Endothelial cell of umbilical vein (primary cell): ENCODE measurements around the gene TAOK2. TPM values are rescaled to one million over a fixed set of nuclear protein-coding genes. Genes with fewer than 3 reads are reported as not detected.

Experiments used
- BruUV-seq: library from RNA; stranded (reverse); fragments of 400-500 nt; replicated peaks from 2 replicates; lab custom pipeline; 2021; lab: Mats Ljungman, UMichigan
- CTCF ChIA-PET: fragments of 300-600, 350-600 bp; sonication (Branson Sonifier 250); formaldehyde crosslinking; loops from one replicate; lab custom pipeline; 2021; ENCODE audit warnings: antibody characterized with exemption, inconsistent platforms; lab: Charles Lee
- POLR2A ChIA-PET: fragments of 300-600, 350-600 bp; sonication (Branson Sonifier 250); formaldehyde crosslinking; loops from one replicate; lab custom pipeline; 2021; ENCODE audit warnings: antibody characterized with exemption, inconsistent platforms; lab: Charles Lee
- DNase-seq: peaks from one replicate; pipeline ENCODE4 v3.0.0-alpha.2; 2011; ENCODE audit warnings: low read depth, low spot score
- FAIRE-seq: peaks from 2 replicates; lab custom pipeline; 2011; peaks lifted over from hg19 to GRCh38; lab: Jason Lieb, UNC
- H2AFZ ChIP-seq: 2 replicates; pipeline ENCODE4 v1.6.0; 2012; ENCODE audit warnings: low read depth, low read length, control low read depth, inconsistent platforms
- H3K27ac ChIP-seq: 2 replicates; pipeline ENCODE4 v1.5.1; 2011; ENCODE audit warnings: low read depth, mild to moderate bottlenecking, control low read depth, low read length, moderate library complexity; ENCODE audit not compliant: insufficient read depth
- H3K27me3 ChIP-seq, 2 experiments: 2 replicates each; pipeline versions ENCODE4 v1.6.0 to v1.6.1; 2011; ENCODE audit warnings: low read length in 2 of 2, mixed read lengths in 1 of 2; ENCODE audit not compliant: control insufficient read depth in 2 of 2, insufficient read depth in 2 of 2
- H3K36me3 ChIP-seq, 2 experiments: 2 replicates in 1 of 2; 3 replicates in 1 of 2; pipeline ENCODE4 v1.5.1; 2011; ENCODE audit warnings: low read length in 2 of 2, mild to moderate bottlenecking in 1 of 2, moderate library complexity in 1 of 2; ENCODE audit not compliant: control insufficient read depth in 2 of 2, insufficient read depth in 2 of 2; ENCODE audit errors: extremely low read depth in 1 of 2
- H3K4me1 ChIP-seq: 3 replicates; pipeline ENCODE4 v1.5.1; 2011; ENCODE audit warnings: mild to moderate bottlenecking, low read length; ENCODE audit not compliant: control insufficient read depth, insufficient read depth; ENCODE audit errors: extremely low read depth
- H3K4me2 ChIP-seq: 2 replicates; pipeline ENCODE4 v1.6.1; 2011; ENCODE audit warnings: low read length, control low read depth, mixed read lengths; ENCODE audit not compliant: insufficient read depth
- H3K4me3 ChIP-seq, 3 experiments: fragments of 200-600 bp in 1 of 3; sonication (generic), shearing (Covaris generic) in 1 of 3; replicated peaks in 1 of 3; 2 replicates each; pipeline ENCODE4 v1.5.1; 2011 to 2016; ENCODE audit warnings: control low read depth in 3 of 3, low read length in 3 of 3, mild to moderate bottlenecking in 2 of 3, inconsistent platforms in 1 of 3, low read depth in 1 of 3, moderate library complexity in 1 of 3; ENCODE audit not compliant: insufficient read depth in 1 of 3
- H3K79me2 ChIP-seq: 2 replicates; pipeline ENCODE4 v1.6.0; 2012; ENCODE audit warnings: low read length, inconsistent platforms; ENCODE audit not compliant: control insufficient read depth, insufficient read depth
- H3K9ac ChIP-seq: replicated peaks from 2 replicates; pipeline ENCODE3; 2011; ENCODE audit warnings: low read length, control low read depth; ENCODE audit not compliant: insufficient read depth; ENCODE audit errors: extremely low read depth
- H3K9me1 ChIP-seq: replicated peaks from 3 replicates; pipeline ENCODE4 v1.6.0; 2011; ENCODE audit warnings: mild to moderate bottlenecking, low read length; ENCODE audit not compliant: control insufficient read depth, insufficient read depth; ENCODE audit errors: extremely low read depth
- H3K9me3 ChIP-seq: replicated peaks from 2 replicates; pipeline ENCODE4 v1.5.1; 2012; ENCODE audit warnings: low read length, inconsistent platforms; ENCODE audit not compliant: control insufficient read depth, insufficient read depth
- H4K20me1 ChIP-seq: replicated peaks from 2 replicates; pipeline ENCODE3; 2011; ENCODE audit warnings: mild to moderate bottlenecking, low read length; ENCODE audit not compliant: control insufficient read depth, insufficient read depth; ENCODE audit errors: extremely low read depth
- CTCF ChIP-seq, 2 donors: IDR thresholded peaks; 1 replicate in 1 of 2; 2 replicates in 1 of 2; pipeline ENCODE4 v1.5.1; 2011; ENCODE audit warnings: low read length in 2 of 2, mild to moderate bottlenecking in 2 of 2, moderate library complexity in 2 of 2, control low read depth in 1 of 2, inconsistent platforms in 1 of 2, low read depth in 1 of 2; ENCODE audit not compliant: insufficient read depth in 1 of 2; ENCODE audit errors: extremely low read depth in 1 of 2
- EZH2 ChIP-seq: IDR thresholded peaks from 2 replicates; pipeline ENCODE4 v1.6.1; 2012; ENCODE audit warnings: borderline replicate concordance, low read depth, mild to moderate bottlenecking, moderate library complexity, low read length, inconsistent platforms; ENCODE audit not compliant: severe bottlenecking
- FOS ChIP-seq: IDR thresholded peaks from 2 replicates; pipeline ENCODE4 v1.6.1; 2011; ENCODE audit warnings: mild to moderate bottlenecking, low read length, moderate library complexity, borderline replicate concordance; ENCODE audit not compliant: insufficient read depth
- GATA2 ChIP-seq: IDR thresholded peaks from 2 replicates; pipeline ENCODE4 v1.7.0; 2011; ENCODE audit warnings: low read depth, mild to moderate bottlenecking, moderate library complexity, mixed read lengths, low read length; ENCODE audit not compliant: insufficient read length, insufficient read depth
- JUN ChIP-seq: IDR thresholded peaks from 2 replicates; pipeline ENCODE4 v1.6.1; 2011; ENCODE audit warnings: borderline replicate concordance, low read depth; ENCODE audit not compliant: insufficient read length, insufficient read depth
- MAX ChIP-seq: IDR thresholded peaks from 2 replicates; pipeline ENCODE4 v1.6.1; 2011; ENCODE audit not compliant: insufficient read depth, insufficient read length
- MYC ChIP-seq: IDR thresholded peaks from one replicate; pipeline ENCODE4 v1.6.1; 2011; ENCODE audit warnings: mild to moderate bottlenecking, low read depth, low read length
- POLR2A ChIP-seq: IDR thresholded peaks from 2 replicates; pipeline ENCODE4 v1.6.1; 2012; ENCODE audit warnings: low read depth, mild to moderate bottlenecking, control low read depth, low read length
- POLR2AphosphoS5 ChIP-seq: IDR thresholded peaks from 2 replicates; pipeline ENCODE4 v1.6.1; 2012; ENCODE audit warnings: low read depth, mild to moderate bottlenecking, control low read depth, low read length, moderate library complexity; ENCODE audit not compliant: insufficient read depth
- dilution Hi-C: fragments of 300-500 bp; cut with MboI; formaldehyde crosslinking; loops from one replicate; pipeline ENCODE4 v1.15.0; 2019; ENCODE audit warnings: low sequenced_read_pairs; ENCODE audit not compliant: extremely low pct_ligation_motif_present
- intact Hi-C: fragments of 100-400 bp; cut with micrococcal nuclease; formaldehyde crosslinking; loops from one replicate; pipeline ENCODE4 v1.10.0; 2022
- polyA plus RNA-seq, 4 experiments: library from polyadenylated mRNA; depleted of rRNA in 3 of 4; stranded (reverse) in 3 of 4; unstranded in 1 of 4; fragments of >200 nt; gene quantifications; 2 replicates each; pipeline versions ENCODE4 v1.2.1 to v1.2.3, GENCODE V29; 2011 to 2012; ENCODE audit warnings: missing spikeins in 1 of 4
- total RNA-seq: library from RNA; stranded (reverse); gene quantifications from 2 replicates; pipeline ENCODE4 v1.2.3, GENCODE V29; 2021

Gene TAOK2
- total and polyA plus RNA-seq, 2 donors (not counting 3 experiments of a cell fraction or from before 2014, with no cell fraction given), result 52.8 to 114 TPM

DNA sequence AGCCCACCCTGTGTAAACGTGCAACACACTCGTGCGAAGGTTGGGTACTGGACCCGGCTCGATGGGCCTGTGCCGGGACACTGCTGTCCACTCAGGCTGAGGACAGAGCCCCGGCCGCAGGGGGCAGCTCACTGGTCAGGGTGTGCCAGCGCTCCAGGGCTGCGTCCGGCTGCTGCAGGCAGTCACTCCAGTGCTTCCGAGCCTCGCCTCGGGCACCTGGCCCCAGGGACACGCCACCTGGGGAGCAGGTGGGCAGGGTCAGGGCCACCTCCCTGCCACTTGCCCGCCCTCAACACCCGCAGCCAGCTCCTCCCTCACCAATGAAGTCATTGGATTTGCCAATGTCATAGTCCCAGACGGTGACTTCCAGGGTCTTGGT lies 32.4 kb downstream of the TAOK2 start:
- H3K27me3 ChIP-seq, result peaks cover 10 to 16% of the 10 kb centered on the region in 2 experiments
- H3K4me3 ChIP-seq, result no peak overlapping the region
- ChIA-PET CTCF (interaction anchor here (0.5 to 3.8 kb wide), 26 partner anchors 9 to 315 kb away, joined by 3 to 26 read pairs (median 4); partner anchors contain the start of genes ASPHD1, PAGR1, TAOK2 and TMEM219), POLR2A (no interaction called here)
- no peak overlapping the region for H3K27ac ChIP-seq
- no peak for FAIRE-seq
- no peak overlapping the region for H2AFZ ChIP-seq
- no peak for DNase-seq
- TF ChIP-seq JUN (no peak), EZH2 (no peak), FOS (no peak), GATA2 (no peak), MAX (no peak), POLR2A (no peak), CTCF (IDR thresholded peaks at IDR 0.05; ENCODE audit: extremely low read depth in 1 of 2, insufficient read depth in 1 of 2, low read depth in 1 of 2, low read length in 2 of 2) (no peak), POLR2AphosphoS5 (no peak), MYC (no peak)
- H3K9ac ChIP-seq, result no peak overlapping the region
- H3K4me2 ChIP-seq, result no peak overlapping the region
- H3K4me1 ChIP-seq, result peaks cover under 1% of the 10 kb centered on the region
- H3K79me2 ChIP-seq, result no peaks in the 10 kb centered on the region
- H4K20me1 ChIP-seq, result no peaks in the 10 kb centered on the region
- BruUV-seq, result no TSS peak
- peaks cover 0 to 5% of the 10 kb centered on the region in 2 experiments for H3K36me3 ChIP-seq
- dilution Hi-C loops, result no loop called here
- H3K9me1 ChIP-seq, result no peaks in the 10 kb centered on the region
- no peaks in the 10 kb centered on the region for H3K9me3 ChIP-seq
- intact Hi-C loops, result no loop called here
